NCI-H1694 treated with DMSO at 0.1 percent for 48 hours (cell line): ENCODE data around the gene SUMF1.

Source experiments
- DNase-seq: peaks from one replicate; lab custom pipeline; 2025; lab: John Stamatoyannopoulos, UW

SUMF1 gene

GRCh38 chr3:4387210-4388204 is 79.6 kb downstream of the SUMF1 start:
- DNase-seq = no peak

GRCh38 chr3:4385201-4385600 is 81.9 kb downstream of the SUMF1 start:
- no peak for DNase-seq

GRCh38 chr3:4380013-4380412 is 87.1 kb downstream of the SUMF1 start:
- DNase-seq = no peak

GRCh38 chr3:4376499-4376898 is 90.6 kb downstream of the SUMF1 start:
- no peak for DNase-seq

- no peak for DNase-seq
Observed at GRCh38 chr3:4375911-4376310, 91.2 kb downstream of the SUMF1 start.

GRCh38 chr3:4373669-4374068 is 93.4 kb downstream of the SUMF1 start:
- no peak for DNase-seq

GRCh38 chr3:4362523-4362922 is 104.5 kb downstream of the SUMF1 start:
- DNase-seq = no peak

- DNase-seq = no peak
Observed at GRCh38 chr3:4360817-4361216, 106.3 kb downstream of the SUMF1 start.

GRCh38 chr3:4359805-4360502 is 107.1 kb downstream of the SUMF1 start:
- no peak for DNase-seq

- no peak for DNase-seq
Observed at GRCh38 chr3:4358273-4358672, 108.8 kb downstream of the SUMF1 start.

GRCh38 chr3:4356546-4357410 is 110.3 kb downstream of the SUMF1 start:
- DNase-seq = no peak

- no peak for DNase-seq
Observed at GRCh38 chr3:4356220-4356540, 110.9 kb downstream of the SUMF1 start.

- DNase-seq = no peak
Observed at GRCh38 chr3:4355401-4356219, 111.5 kb downstream of the SUMF1 start.

GRCh38 chr3:4351872-4352271 is 115.2 kb downstream of the SUMF1 start:
- DNase-seq = no peak

GRCh38 chr3:4351164-4351855 is 115.8 kb downstream of the SUMF1 start:
- DNase-seq = no peak

GRCh38 chr3:4350789-4351163 is 116.3 kb downstream of the SUMF1 start:
- DNase-seq = peak; percentile 0

GRCh38 chr3:4343258-4343657 is 123.8 kb downstream of the SUMF1 start:
- no peak for DNase-seq

- DNase-seq = no peak
Observed at GRCh38 chr3:4341336-4341675, 125.8 kb downstream of the SUMF1 start.

- no peak for DNase-seq
Observed at GRCh38 chr3:4340411-4341335, 126.4 kb downstream of the SUMF1 start.

- DNase-seq = no peak
Observed at GRCh38 chr3:4340077-4340410, 127.0 kb downstream of the SUMF1 start.
